Measurements from ENCODE around the gene ARSG. TPM values are rescaled to one million over a fixed set of nuclear protein-coding genes. Genes with fewer than 3 reads are reported as not detected.

The ARSG gene
- total RNA-seq, 1 donor from 2014 or later, result 6.2 TPM

GRCh38 chr17:68383120-68383442, 91.8 kb downstream of the ARSG start:
- Mint-ChIP-seq H3K27me3 (ENCODE audit: low read depth) (no peaks in the 10 kb centered on the region), H3K4me3 (no peak overlapping the region), H3K36me3 (ENCODE audit: low read depth) (no peaks in the 10 kb centered on the region), H3K27ac (ENCODE audit: unreplicated experiment) (no peak overlapping the region), H3K4me1 (peaks cover 36% of the 10 kb centered on the region), H3K9me3 (peaks cover 2% of the 10 kb centered on the region)
- TF ChIP-seq CTCF (conservative IDR thresholded peaks at IDR 0.05), result no peak
- no peak for DNase-seq (ENCODE audit: low read depth, low spot score)

DNA sequence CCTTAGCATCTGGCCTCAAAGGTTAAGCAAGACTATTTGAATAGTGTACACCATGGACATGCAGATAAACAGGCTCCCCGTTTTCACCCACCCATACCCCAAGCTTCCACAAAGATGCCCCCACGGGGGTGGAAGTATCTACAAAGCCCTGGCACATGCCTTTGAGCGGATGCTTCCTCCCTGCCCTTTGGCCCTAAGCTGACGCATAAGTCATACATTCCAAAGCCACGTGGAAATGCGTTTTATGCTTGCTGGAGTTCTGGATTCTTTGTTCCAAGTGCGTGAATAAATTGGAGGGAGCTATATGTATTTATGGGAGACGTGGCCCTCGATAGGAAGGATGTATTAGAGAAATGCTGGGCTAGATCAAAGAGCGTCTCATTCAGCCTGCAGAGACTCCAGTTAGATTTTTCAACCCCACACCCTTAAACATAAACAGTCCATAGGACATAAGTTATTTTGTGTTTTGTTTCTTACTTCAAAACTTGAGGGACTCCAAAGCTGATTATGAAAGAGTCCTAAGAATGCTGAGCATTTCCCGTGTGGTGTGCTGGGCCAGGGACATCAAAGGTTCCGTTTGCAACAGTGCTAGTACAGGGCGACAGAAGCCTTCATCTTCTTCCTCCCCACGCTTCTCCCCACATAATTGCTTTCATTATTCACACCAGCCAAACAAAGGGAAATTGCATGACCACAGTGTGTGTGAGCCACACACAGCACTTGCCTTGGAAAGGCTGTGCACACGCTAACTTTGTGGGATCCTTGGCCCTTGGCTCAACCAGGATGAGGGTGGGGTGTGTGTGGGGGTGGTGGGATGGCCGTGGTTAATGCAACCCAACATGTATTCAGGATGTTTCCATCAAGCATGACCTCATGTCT, 92.4 kb downstream of the ARSG start:
- no peaks in the 10 kb centered on the region for H3K36me3 Mint-ChIP-seq (ENCODE audit: low read depth)
- TF ChIP-seq CTCF (conservative IDR thresholded peaks at IDR 0.05), result no peak
- H3K27me3 Mint-ChIP-seq (ENCODE audit: low read depth), result no peaks in the 10 kb centered on the region
- peaks cover 33% of the 10 kb centered on the region for H3K4me1 Mint-ChIP-seq
- no peak overlapping the region for H3K4me3 Mint-ChIP-seq
- peaks cover 2% of the 10 kb centered on the region for H3K9me3 Mint-ChIP-seq
- H3K27ac Mint-ChIP-seq (ENCODE audit: unreplicated experiment), result peak overlapping the region; percentile 89
- DNase-seq (ENCODE audit: low read depth, low spot score), result no peak

DNA sequence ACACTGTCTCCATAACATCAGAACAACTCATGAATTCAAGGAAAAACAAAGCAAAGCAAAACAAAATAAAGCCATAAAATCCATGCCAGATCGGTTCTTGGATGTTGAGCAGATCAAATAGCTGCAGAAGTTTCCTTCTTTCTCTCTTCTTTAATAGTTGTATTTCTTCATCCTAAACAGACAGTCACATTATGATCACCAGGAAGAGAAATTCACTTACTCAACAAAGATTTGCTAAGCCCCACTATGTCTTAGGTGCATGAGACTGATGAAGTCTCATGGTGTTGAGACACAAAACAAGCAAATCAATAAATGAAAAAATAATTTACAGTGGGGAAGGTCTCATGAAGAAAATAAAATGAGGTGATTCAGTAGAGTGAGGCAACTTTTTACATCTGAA, 93.2 kb downstream of the ARSG start:
- no peaks in the 10 kb centered on the region for H3K36me3 Mint-ChIP-seq (ENCODE audit: low read depth)
- DNase-seq (ENCODE audit: low read depth, low spot score), result no peak
- H3K4me1 Mint-ChIP-seq, result peaks cover 29% of the 10 kb centered on the region
- H3K27me3 Mint-ChIP-seq (ENCODE audit: low read depth), result no peaks in the 10 kb centered on the region
- TF ChIP-seq CTCF (conservative IDR thresholded peaks at IDR 0.05), result no peak
- no peak overlapping the region for H3K27ac Mint-ChIP-seq (ENCODE audit: unreplicated experiment)
- H3K9me3 Mint-ChIP-seq, result peaks cover 2% of the 10 kb centered on the region
- no peak overlapping the region for H3K4me3 Mint-ChIP-seq

GRCh38 chr17:68384941-68385340, 93.6 kb downstream of the ARSG start:
- H3K36me3 Mint-ChIP-seq (ENCODE audit: low read depth), result no peaks in the 10 kb centered on the region

GRCh38 chr17:68385490-68386215, 94.4 kb downstream of the ARSG start:
- no peak for TF ChIP-seq CTCF (conservative IDR thresholded peaks at IDR 0.05)
- peaks cover 22% of the 10 kb centered on the region for H3K4me1 Mint-ChIP-seq
- DNase-seq (ENCODE audit: low read depth, low spot score), result no peak
- H3K27ac Mint-ChIP-seq (ENCODE audit: unreplicated experiment), result no peak overlapping the region
- H3K9me3 Mint-ChIP-seq, result peaks cover 2% of the 10 kb centered on the region
- H3K27me3 Mint-ChIP-seq (ENCODE audit: low read depth), result no peaks in the 10 kb centered on the region
- no peaks in the 10 kb centered on the region for H3K36me3 Mint-ChIP-seq (ENCODE audit: low read depth)
- no peak overlapping the region for H3K4me3 Mint-ChIP-seq

More at GRCh38 chr17:68384941-68385340, 93.6 kb downstream of the ARSG start:
- H3K27me3 Mint-ChIP-seq (ENCODE audit: low read depth), result no peaks in the 10 kb centered on the region
- DNase-seq (ENCODE audit: low read depth, low spot score), result no peak
- H3K4me3 Mint-ChIP-seq, result no peak overlapping the region
- H3K4me1 Mint-ChIP-seq, result peaks cover 25% of the 10 kb centered on the region
- no peak overlapping the region for H3K27ac Mint-ChIP-seq (ENCODE audit: unreplicated experiment)
- peaks cover 2% of the 10 kb centered on the region for H3K9me3 Mint-ChIP-seq
- no peak for TF ChIP-seq CTCF (conservative IDR thresholded peaks at IDR 0.05)

Data from neural crest cell (in vitro differentiated cells).